ENCODE measurements around the gene SMIM12.

The SMIM12 gene

DNA sequence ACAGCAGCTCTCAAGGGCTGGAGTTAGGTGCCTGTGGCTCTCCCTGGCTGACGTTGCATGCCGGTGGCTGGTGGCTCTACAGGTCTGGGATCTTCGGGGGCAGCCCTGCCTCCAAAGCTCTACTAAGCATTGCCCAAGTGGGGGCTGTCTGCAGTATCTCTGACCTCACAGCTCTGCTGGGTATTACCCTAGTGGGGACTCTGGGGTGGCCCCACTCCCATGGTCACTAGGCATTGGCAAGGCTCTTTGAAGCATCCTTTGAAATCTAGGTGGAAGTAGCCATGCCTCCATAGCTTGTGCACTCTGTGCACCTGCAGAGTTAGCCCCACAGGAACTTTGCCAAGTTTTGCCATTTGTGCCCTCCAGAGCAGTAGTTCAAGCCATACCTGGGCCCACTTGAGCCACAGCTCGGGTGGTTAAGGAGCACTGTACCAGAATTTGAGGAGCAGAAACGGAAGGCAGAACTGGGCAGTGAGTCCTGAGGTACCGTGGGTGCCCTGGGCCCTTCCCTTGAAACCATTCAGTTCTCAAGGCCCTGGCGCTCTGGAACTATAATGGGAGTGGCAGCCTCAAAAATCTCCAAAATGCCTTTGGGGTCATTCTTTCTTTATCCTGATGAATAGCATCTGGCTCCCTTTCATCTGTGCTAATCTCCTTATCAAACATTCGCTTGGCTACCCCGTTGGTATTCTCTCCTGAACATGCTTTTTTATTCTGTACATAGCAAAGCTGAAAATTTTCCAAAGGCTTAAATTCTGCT lies 51.3 kb downstream of the SMIM12 start:
- H3K4me3 ChIP-seq (ENCODE audit: low read depth, low read length): no peak overlapping the region
- TF ChIP-seq, protein P1, sequence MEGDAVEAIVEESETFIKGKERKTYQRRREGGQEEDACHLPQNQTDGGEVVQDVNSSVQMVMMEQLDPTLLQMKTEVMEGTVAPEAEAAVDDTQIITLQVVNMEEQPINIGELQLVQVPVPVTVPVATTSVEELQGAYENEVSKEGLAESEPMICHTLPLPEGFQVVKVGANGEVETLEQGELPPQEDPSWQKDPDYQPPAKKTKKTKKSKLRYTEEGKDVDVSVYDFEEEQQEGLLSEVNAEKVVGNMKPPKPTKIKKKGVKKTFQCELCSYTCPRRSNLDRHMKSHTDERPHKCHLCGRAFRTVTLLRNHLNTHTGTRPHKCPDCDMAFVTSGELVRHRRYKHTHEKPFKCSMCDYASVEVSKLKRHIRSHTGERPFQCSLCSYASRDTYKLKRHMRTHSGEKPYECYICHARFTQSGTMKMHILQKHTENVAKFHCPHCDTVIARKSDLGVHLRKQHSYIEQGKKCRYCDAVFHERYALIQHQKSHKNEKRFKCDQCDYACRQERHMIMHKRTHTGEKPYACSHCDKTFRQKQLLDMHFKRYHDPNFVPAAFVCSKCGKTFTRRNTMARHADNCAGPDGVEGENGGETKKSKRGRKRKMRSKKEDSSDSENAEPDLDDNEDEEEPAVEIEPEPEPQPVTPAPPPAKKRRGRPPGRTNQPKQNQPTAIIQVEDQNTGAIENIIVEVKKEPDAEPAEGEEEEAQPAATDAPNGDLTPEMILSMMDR (IDR thresholded peaks at IDR 0.05; ENCODE audit: control insufficient read depth, extremely low read depth, insufficient read depth): no peak
- no peak for DNase-seq (ENCODE audit: low read depth)

DNA sequence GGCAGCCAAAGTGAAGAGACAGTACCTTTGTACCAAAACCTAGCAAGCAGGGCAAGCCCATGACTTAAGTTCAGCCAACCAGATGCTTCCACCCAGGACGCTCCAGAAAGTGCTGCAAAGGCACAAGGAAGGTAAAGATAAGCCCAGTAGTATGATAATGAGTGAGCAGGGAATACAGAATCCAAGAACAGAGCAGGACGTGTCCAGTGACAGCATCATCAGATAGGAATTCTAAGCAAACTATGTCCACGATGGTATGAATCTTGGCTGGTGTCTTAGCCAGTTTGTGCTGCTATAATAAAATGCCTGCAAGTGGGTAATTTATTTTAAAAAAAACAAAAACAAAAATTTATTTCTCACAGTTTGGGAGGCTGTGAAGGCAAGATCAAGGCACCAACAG lies 53.2 kb downstream of the SMIM12 start:
- DNase-seq (ENCODE audit: low read depth): no peak
- H3K4me3 ChIP-seq (ENCODE audit: low read depth, low read length): no peak overlapping the region
- TF ChIP-seq, protein P1 (IDR thresholded peaks at IDR 0.05; ENCODE audit: control insufficient read depth, extremely low read depth, insufficient read depth): no peak

DNA sequence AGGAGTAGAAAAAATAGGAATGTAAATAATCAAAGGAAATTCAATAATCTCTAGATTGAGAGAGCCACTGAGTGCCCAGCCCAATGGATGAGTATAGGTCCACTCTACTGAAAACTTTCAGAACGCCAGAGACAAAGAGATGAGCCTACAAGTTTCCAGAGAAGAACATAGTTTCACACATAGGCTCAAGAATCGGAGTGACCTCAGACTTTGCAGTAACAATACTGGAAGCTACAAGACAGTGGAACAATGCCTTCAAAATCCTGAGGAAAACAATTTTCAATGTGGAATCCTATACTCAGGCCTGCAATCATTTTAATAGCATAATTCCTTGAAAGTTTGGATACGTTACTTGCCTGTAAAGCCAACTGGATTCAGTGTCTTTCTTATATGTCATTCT lies 55.8 kb downstream of the SMIM12 start:
- no peak for DNase-seq (ENCODE audit: low read depth)

More for the DNA sequence above, 55.8 kb downstream of the SMIM12 start:
- H3K4me3 ChIP-seq (ENCODE audit: low read depth, low read length): no peak overlapping the region
- TF ChIP-seq, protein P1 (IDR thresholded peaks at IDR 0.05; ENCODE audit: control insufficient read depth, extremely low read depth, insufficient read depth): no peak
